GM12878 (cell line): ENCODE measurements around the gene FATE1. TPM values are rescaled to one million over a fixed set of nuclear protein-coding genes. Genes with fewer than 3 reads are reported as not detected.

Source experiments
- ATAC-seq: fragments of 200-7000 bp; cut with Tn5 transposase; 3 replicates; pipeline ENCODE4 v1.9.1; 2020; ENCODE audit warnings: mild to moderate bottlenecking, moderate library complexity
- BruUV-seq: library from RNA; stranded (reverse); fragments of 400-500 nt; replicated peaks from 2 replicates; lab custom pipeline; 2021; lab: Mats Ljungman, UMichigan
- CTCF ChIA-PET: fragments of 300-600 bp; sonication (Branson Sonifier 250); formaldehyde crosslinking; extraction: SDS; loops from one replicate; lab custom pipeline; 2021; ENCODE audit warnings: inconsistent platforms; lab: Yijun Ruan, JAX
- POLR2A ChIA-PET: fragments of 350-600 bp; formaldehyde crosslinking; extraction: SDS; loops from one replicate; lab custom pipeline; 2021; ENCODE audit warnings: inconsistent platforms; lab: Charles Lee
- RAD21 ChIA-PET: fragments of 300-600 bp; sonication (Branson Sonifier 250); formaldehyde crosslinking; loops from one replicate; lab custom pipeline; 2023; ENCODE audit warnings: antibody characterized with exemption; ENCODE audit not compliant: unreplicated experiment; lab: Charles Lee
- SMC1A ChIA-PET: fragments of 300-600 bp; sonication (Branson Sonifier 250); formaldehyde crosslinking; loops from one replicate; lab custom pipeline; 2023; ENCODE audit not compliant: unreplicated experiment, uncharacterized antibody; lab: Charles Lee
- DNase-seq: peaks from one replicate; pipeline ENCODE4 v3.0.0-alpha.2; 2011; ENCODE audit warnings: low read depth, low spot score
- FAIRE-seq: peaks from 3 replicates; lab custom pipeline; 2011; peaks lifted over from hg19 to GRCh38; lab: Jason Lieb, UNC
- H2AFZ ChIP-seq: 2 replicates; pipeline ENCODE4 v1.6.0; 2011; ENCODE audit warnings: low read depth, low read length, control low read depth; ENCODE audit not compliant: control insufficient read depth
- H3K27ac ChIP-seq: 2 replicates; pipeline ENCODE4 v1.5.1; 2011; ENCODE audit warnings: control low read depth; ENCODE audit not compliant: control insufficient read depth, insufficient read depth
- H3K27me3 ChIP-seq, 2 experiments: replicated peaks in 1 of 2; 2 replicates each; pipeline versions ENCODE4 v1.6.0 to v1.6.1; 2011; ENCODE audit warnings: low read length in 1 of 2; ENCODE audit not compliant: control insufficient read depth in 2 of 2, insufficient read depth in 2 of 2
- H3K36me3 ChIP-seq, 2 experiments: 2 replicates each; pipeline ENCODE4 v1.5.1; 2011; ENCODE audit warnings: low read length in 1 of 2; ENCODE audit not compliant: control insufficient read depth in 2 of 2, insufficient read depth in 2 of 2
- H3K4me1 ChIP-seq: 2 replicates; pipeline ENCODE4 v1.6.1; 2011; ENCODE audit warnings: mild to moderate bottlenecking, low read length, moderate library complexity, mixed read lengths; ENCODE audit not compliant: control insufficient read depth, insufficient read depth
- H3K4me2 ChIP-seq: 2 replicates; pipeline ENCODE4 v1.6.0; 2011; ENCODE audit warnings: control low read depth; ENCODE audit not compliant: control insufficient read depth, insufficient read depth
- H3K4me3 ChIP-seq: fragments of 200-600 bp; sonication (generic); 2 replicates; pipeline ENCODE4 v1.5.1; 2016
- H3K79me2 ChIP-seq: 2 replicates; pipeline ENCODE4 v1.6.0; 2011; ENCODE audit warnings: low read length; ENCODE audit not compliant: control insufficient read depth, insufficient read depth
- H3K9ac ChIP-seq: 2 replicates; pipeline ENCODE4 v1.8.0; 2011; ENCODE audit warnings: low read length, control low read depth, mixed read lengths; ENCODE audit not compliant: control insufficient read depth, insufficient read depth
- H3K9me3 ChIP-seq: replicated peaks from 3 replicates; pipeline ENCODE4 v1.5.1; 2011; ENCODE audit warnings: mild to moderate bottlenecking, low read length; ENCODE audit not compliant: control insufficient read depth, insufficient read depth
- H4K20me1 ChIP-seq: 2 replicates; pipeline ENCODE4 v1.6.0; 2011; ENCODE audit not compliant: control insufficient read depth, insufficient read depth
- GATAD2B ChIP-seq: fragments of 450-650 bp; conservative IDR thresholded peaks from 2 replicates; pipeline ENCODE4 v1.6.1; 2017; ENCODE audit warnings: low read depth, mild to moderate bottlenecking, moderate library complexity
- HCFC1 ChIP-seq: fragments of 150-350 bp; IDR thresholded peaks from 2 replicates; pipeline ENCODE4 v1.6.1; 2014; ENCODE audit warnings: low read length
- HDAC6 ChIP-seq: fragments of 200-600 bp; sonication (generic); IDR thresholded peaks from one replicate; pipeline ENCODE4 v1.8.0; 2017; ENCODE audit warnings: antibody characterized with exemption; ENCODE audit not compliant: unreplicated experiment
- IRF4 ChIP-seq: IDR thresholded peaks from 2 replicates; pipeline ENCODE4 v1.6.1; 2011; ENCODE audit warnings: low read depth, low read length
- JUNB ChIP-seq: IDR thresholded peaks from 2 replicates; pipeline ENCODE4 v1.6.1; 2016; ENCODE audit warnings: antibody characterized with exemption, mild to moderate bottlenecking
- KLF5 ChIP-seq: fragments of 450-650 bp; IDR thresholded peaks from 2 replicates; pipeline ENCODE4 v1.6.1; 2014; ENCODE audit warnings: mild to moderate bottlenecking; ENCODE audit not compliant: partially characterized antibody
- MTA3 ChIP-seq: IDR thresholded peaks from 2 replicates; pipeline ENCODE4 v1.6.1; 2012; ENCODE audit warnings: low read length, inconsistent platforms, borderline replicate concordance
- NR2C2 ChIP-seq: IDR thresholded peaks from 2 replicates; pipeline ENCODE4 v1.6.1; 2011; ENCODE audit warnings: borderline replicate concordance, low read depth; ENCODE audit not compliant: control insufficient read depth, insufficient read length
- NR2F1 ChIP-seq: fragments of 450-650 bp; conservative IDR thresholded peaks from 2 replicates; pipeline ENCODE4 v1.6.1; 2017; ENCODE audit warnings: mild to moderate bottlenecking
- PBX3 ChIP-seq: IDR thresholded peaks from 2 replicates; pipeline ENCODE4 v1.6.1; 2011; ENCODE audit warnings: mild to moderate bottlenecking, low read depth, low read length, moderate library complexity; ENCODE audit not compliant: insufficient replicate concordance
- RCOR1 ChIP-seq: conservative IDR thresholded peaks from 2 replicates; pipeline ENCODE4 v1.6.1; 2012; ENCODE audit warnings: low read depth, low read length, improper control_type of control experiment
- STAT1 ChIP-seq: fragments of 450-650 bp; conservative IDR thresholded peaks from 2 replicates; pipeline ENCODE4 v1.6.1; 2014; ENCODE audit warnings: antibody characterized with exemption, mild to moderate bottlenecking
- ZNF592 ChIP-seq: fragments of 450-650 bp; IDR thresholded peaks from 2 replicates; pipeline ENCODE4 v1.6.1; 2017; ENCODE audit warnings: mild to moderate bottlenecking, moderate library complexity
- ZZZ3 ChIP-seq: IDR thresholded peaks from 2 replicates; pipeline ENCODE4 v1.6.1; 2011; ENCODE audit warnings: low read depth; ENCODE audit not compliant: control insufficient read depth, insufficient read length
- WGBS: methylation state at CpG from one replicate; pipeline ENCODE4 v1.1.6; 2016; ENCODE audit warnings: low lambda C conversion rate; ENCODE audit not compliant: insufficient replicate concordance, insufficient coverage; ENCODE audit errors: missing lambda C conversion rate; 5-methylcytosine and 5-hydroxymethylcytosine counted together
- in situ Hi-C: fragments of 300-500 bp; cut with MboI; formaldehyde crosslinking; loops from 9 replicates; pipeline ENCODE4 v1.14.3; 2018; ENCODE audit warnings: mixed read lengths
- intact Hi-C: fragments of 100-400 bp; cut with micrococcal nuclease; formaldehyde crosslinking; loops from one replicate; pipeline ENCODE4 v1.14.2; 2022; ENCODE audit not compliant: unreplicated experiment
- polyA plus RNA-seq, 11 experiments: library from polyadenylated mRNA; depleted of rRNA in 4 of 11; unstranded in 6 of 11; stranded (reverse) in 5 of 11; fragments of >200 nt; fragmentation: Nextera tagmentation in 4 of 11; fragmentation: Illumina TruSeq in 1 of 11; extraction: Ambion mirVana in 4 of 11; extraction: Trizol in 1 of 11; gene quantifications; 1 replicate in 1 of 11; 2 replicates in 10 of 11; pipeline versions ENCODE4 v1.2.1 to v1.2.3, GENCODE V29; 2011 to 2016; ENCODE audit warnings: inconsistent platforms in 2 of 11, missing spikeins in 2 of 11, low read depth in 1 of 11
- total RNA-seq, 4 experiments: library from RNA; depleted of rRNA in 3 of 4; stranded (reverse); fragments of >200 nt in 3 of 4; fragmentation: Illumina TruSeq in 1 of 4; extraction: Trizol in 1 of 4; gene quantifications; 2 replicates each; pipeline versions ENCODE4 v1.2.1 to v1.2.3, GENCODE V29; 2013 to 2021
- TF ChIP-seq, protein P1 (sequence below): IDR thresholded peaks from 2 replicates; pipeline ENCODE4 v1.6.1; 2011; ENCODE audit warnings: low read depth, mild to moderate bottlenecking, low read length, moderate library complexity, borderline replicate concordance; ENCODE audit errors: extremely low read depth
- TF ChIP-seq, protein P2 (sequence below): fragments of 450-650 bp; formaldehyde crosslinking; IDR thresholded peaks from 2 replicates; pipeline ENCODE4 v1.4.0; 2020; ENCODE audit warnings: mild to moderate bottlenecking, moderate library complexity

FATE1 gene
- total and polyA plus RNA-seq, 10 of the 15 experiments (the other 5 are each of a cell fraction or from before 2014, with no cell fraction given): 0.26 to 0.28 TPM; not detected in 8

GRCh38 chrX:151746502-151746901 lies 30.7 kb downstream of the FATE1 start:
- Histone ChIP-seq H3K9me3 (no peaks in the 10 kb centered on the region), H3K79me2 (no peaks in the 10 kb centered on the region), H3K27ac (no peak overlapping the region), H3K4me1 (no peaks in the 10 kb centered on the region), H3K4me3 (no peak overlapping the region), H4K20me1 (no peaks in the 10 kb centered on the region), H3K4me2 (no peak overlapping the region), H3K36me3 (no peaks in the 10 kb centered on the region), H3K27me3 (no peaks in the 10 kb centered on the region; a peak in 1 of 4 replicates), H2AFZ (no peak overlapping the region), H3K9ac (no peak overlapping the region)
- DNase-seq: no peak
- in situ Hi-C loops: no loop called here
- RAD21 ChIA-PET: no interaction called here
- FAIRE-seq: no peak
- SMC1A ChIA-PET: interaction anchor here (0.8 kb wide), 1 partner anchor 14 kb away, joined by 3 read pairs; no protein-coding TSS in a partner anchor
- 0% methylated on average over 2 of the region's 2 CpGs for WGBS
- CTCF ChIA-PET: interaction anchor here (0.8 to 0.9 kb wide), 2 partner anchors 1064 to 1078 kb away, joined by 3 read pairs; no protein-coding TSS in a partner anchor
- POLR2A ChIA-PET: no interaction called here
- ATAC-seq: no peak
- intact Hi-C loops: no loop called here
- BruUV-seq: no TSS peak
- no peak for TF ChIP-seq STAT1
- TF ChIP-seq IRF4: no peak
- no peak for TF ChIP-seq ZNF592
- TF ChIP-seq KLF5: no peak
- TF ChIP-seq NR2F1: no peak
- no peak for TF ChIP-seq RCOR1
- TF ChIP-seq, protein P1, sequence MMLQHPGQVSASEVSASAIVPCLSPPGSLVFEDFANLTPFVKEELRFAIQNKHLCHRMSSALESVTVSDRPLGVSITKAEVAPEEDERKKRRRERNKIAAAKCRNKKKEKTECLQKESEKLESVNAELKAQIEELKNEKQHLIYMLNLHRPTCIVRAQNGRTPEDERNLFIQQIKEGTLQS: no peak
- no peak for TF ChIP-seq GATAD2B
- no peak for TF ChIP-seq NR2C2
- TF ChIP-seq, protein P2, sequence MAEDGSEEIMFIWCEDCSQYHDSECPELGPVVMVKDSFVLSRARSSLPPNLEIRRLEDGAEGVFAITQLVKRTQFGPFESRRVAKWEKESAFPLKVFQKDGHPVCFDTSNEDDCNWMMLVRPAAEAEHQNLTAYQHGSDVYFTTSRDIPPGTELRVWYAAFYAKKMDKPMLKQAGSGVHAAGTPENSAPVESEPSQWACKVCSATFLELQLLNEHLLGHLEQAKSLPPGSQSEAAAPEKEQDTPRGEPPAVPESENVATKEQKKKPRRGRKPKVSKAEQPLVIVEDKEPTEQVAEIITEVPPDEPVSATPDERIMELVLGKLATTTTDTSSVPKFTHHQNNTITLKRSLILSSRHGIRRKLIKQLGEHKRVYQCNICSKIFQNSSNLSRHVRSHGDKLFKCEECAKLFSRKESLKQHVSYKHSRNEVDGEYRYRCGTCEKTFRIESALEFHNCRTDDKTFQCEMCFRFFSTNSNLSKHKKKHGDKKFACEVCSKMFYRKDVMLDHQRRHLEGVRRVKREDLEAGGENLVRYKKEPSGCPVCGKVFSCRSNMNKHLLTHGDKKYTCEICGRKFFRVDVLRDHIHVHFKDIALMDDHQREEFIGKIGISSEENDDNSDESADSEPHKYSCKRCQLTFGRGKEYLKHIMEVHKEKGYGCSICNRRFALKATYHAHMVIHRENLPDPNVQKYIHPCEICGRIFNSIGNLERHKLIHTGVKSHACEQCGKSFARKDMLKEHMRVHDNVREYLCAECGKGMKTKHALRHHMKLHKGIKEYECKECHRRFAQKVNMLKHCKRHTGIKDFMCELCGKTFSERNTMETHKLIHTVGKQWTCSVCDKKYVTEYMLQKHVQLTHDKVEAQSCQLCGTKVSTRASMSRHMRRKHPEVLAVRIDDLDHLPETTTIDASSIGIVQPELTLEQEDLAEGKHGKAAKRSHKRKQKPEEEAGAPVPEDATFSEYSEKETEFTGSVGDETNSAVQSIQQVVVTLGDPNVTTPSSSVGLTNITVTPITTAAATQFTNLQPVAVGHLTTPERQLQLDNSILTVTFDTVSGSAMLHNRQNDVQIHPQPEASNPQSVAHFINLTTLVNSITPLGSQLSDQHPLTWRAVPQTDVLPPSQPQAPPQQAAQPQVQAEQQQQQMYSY: no peak
- no peak for TF ChIP-seq PBX3
- TF ChIP-seq HCFC1: no peak
- TF ChIP-seq HDAC6: no peak
- TF ChIP-seq ZZZ3: no peak
- no peak for TF ChIP-seq JUNB
- TF ChIP-seq MTA3: no peak
